Superior temporal gyrus (tissue), 1 donor: ENCODE data around the gene HYDIN.

Experiments
- DNase-seq: peaks from one replicate; pipeline ENCODE4 v3.0.0-alpha.2; 2016; ENCODE audit errors: extremely low spot score

HYDIN gene

DNA sequence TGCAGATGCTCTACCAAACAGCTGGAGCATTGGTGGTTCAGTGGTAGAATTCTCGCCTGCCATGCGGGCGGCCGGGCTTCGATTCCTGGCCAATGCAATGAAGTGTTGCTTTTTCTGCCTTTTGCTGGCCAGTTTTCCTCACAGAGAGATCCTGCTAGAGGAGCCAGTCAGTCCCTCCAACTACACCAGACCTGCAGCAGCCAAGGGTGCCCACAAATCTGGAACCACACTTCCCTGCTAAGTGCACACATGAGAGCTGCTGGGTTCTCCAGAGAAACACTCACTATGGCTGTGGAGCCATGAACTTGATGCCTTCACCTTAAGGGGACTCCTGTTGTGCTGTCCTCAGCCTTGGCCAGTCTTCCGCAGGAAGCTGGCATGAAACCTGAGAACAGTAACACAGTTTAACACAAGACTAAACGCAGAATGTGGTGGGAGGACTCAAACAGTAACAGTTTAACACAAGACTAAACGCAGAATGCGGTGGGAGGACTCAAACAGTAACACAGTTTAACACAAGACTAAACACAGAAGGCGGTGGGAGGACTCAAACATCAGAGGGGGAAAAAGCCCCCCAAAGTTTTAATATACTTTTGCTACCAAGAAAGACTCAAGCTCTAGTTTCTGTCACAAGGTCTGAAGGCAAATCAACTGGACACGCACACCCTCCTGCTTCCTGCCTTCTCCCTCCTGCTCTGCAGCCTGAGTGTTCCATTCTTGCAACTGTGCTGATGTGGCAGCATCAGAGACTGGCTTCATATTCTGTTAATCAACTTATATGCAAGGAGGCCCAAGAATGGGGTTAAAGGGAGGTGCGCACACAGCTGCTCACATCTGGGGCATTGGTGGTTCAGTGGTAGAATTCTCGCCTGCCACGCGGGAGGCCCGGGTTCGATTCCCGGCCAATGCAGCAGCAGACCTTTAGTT lies 441.6 kb downstream of the HYDIN start:
- DNase-seq = peak; percentile 32

DNA sequence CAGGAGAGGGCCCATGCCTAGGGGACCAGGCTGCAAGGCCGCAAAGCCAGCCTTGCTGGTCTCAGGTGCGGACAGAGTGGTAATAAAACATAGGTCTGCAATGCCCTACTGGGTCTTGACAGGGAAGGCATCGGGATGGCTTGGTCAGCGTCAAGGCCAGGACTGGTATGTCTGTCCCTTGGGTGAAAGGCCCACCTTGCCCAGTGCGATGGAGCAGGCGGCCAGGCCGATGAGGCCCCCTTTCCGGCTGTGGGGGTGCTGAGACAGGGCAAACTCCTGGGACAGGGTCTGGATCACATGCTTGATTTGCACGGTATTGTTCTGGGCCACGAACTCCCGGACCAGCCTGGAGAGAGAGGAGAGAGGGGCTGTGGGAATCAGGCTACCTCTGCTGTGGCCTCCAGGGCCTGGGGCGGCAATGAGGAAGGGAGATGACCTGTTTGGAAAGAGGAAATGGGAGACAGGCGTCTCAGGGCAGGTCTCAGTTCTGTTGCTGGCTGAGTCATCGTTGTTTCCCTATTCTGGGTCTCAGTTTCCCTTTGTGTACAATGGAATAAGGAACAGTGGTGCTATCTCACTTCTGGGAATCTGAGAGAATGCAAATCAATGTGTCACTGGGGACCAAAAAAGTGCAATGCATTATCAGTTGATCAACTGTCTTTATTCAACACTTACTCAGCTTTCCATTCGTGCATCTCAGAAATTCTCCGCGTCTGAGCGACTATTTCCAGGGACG lies 444.3 kb downstream of the HYDIN start:
- no peak for DNase-seq

DNA sequence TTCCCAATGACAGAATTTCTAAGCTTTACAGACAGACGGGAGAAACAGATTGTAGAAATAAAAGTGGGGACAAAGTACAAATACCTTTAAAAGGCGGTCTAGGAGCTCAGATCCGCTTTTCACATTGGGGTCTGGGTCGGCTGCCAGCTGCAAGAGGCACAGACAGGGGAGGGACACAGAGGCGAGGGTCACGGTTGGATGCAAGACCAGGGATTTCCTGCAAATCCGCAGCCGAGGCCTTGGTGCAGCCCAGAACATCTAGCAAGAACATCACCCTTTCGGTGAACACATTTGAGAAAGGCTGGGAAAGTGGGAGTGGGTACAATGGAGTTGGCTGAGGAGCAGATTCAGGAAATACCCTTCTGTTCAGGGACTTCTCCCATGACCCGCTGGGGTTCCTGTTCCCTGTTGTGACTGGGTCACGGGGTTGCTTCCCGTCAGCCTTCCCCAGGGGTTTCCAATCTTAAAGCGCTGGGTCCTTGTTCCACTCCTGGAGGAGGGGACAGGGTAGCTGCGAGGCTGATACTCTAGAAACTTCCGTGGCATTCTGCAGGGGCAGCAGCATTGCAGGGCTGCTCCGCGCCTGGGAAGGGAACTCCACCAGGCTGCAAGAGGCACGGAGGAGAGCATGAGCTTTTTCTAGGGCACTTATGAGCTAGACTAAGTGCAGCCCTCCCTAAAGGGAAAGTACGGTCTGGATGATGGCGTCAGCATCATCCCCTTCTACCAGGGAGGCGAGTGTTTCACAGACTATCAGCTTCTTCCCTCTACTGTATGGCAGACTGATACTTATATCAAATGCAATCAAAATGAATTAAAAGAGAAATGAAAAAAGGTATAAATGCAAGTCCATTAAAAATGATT lies 445.6 kb downstream of the HYDIN start:
- no peak for DNase-seq

DNA sequence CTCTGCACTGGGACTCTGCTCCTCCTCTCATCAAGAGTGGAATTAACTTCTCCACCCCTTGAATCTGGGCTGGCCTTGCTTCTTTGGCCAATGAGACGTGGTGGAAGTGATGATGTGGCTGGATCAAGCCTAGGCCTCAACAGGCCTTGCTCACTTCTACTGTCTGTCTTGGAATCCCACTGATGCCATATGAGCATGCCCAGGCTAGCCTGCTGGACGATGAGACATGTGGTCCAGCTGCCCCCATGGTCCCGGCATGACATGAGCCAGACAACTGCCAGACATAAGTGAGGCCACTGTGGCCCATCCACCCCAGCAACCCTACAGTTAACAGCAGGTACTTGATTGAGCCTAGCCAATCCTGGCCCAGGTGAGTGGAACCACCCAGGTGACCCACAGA lies 448.3 kb downstream of the HYDIN start:
- DNase-seq = no peak

DNA sequence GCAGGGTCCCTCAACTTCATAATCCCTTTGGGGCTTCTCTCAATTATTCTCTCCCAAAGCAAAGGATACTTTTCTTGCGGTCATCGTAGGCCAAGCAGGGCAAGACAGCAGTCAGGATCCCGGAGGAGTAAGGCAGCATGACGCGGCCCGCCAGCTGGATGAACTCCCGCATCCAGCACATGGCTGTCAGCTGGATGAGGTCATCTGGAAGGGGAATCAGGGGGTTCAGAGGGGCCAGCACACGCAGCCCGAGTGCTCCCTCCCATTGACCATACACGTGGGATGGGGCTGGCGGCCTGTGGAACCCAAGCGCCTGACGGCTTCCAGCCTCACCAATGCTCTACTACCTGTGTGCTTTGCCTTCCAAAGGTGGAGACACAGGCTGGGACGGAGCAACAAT lies 448.7 kb downstream of the HYDIN start:
- no peak for DNase-seq

DNA sequence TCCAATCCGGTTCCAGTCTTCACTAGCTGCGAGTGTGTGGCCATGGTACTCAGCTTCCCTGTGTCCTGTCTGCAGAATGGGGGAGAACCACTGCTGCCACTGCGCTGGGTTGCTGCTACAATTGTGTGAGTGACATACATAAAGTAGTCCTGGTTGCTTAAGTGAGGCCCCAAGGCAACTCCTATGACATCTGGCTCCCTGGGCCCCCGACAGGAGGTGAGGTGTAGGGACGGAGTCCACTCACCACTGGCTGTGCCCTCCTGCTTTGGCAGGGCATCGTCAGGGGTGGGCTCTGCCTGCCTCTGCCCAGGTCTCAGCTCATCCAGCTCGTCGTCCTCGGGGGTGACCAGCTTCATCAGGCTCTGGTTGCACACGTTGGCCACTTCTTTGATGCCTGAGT lies 450.0 kb downstream of the HYDIN start:
- no peak for DNase-seq

DNA sequence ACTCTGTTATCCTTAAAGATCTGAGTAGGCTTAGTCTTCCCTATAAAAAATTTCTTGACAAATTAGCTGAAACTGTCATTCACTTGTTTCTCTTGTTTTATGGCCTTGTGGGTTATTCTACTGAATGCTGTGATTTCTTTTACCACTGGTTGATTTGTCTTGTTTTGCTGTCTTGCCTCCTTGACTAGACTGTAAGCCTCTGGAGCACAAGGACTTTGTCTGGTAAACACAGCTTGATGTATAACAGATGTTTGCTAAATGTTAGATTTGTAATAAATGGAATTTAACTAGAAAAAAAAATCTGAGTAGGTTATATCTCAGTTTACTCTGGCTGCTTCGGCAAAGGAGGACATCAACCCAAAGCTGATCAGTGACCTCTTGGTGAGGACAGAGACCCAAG lies 451.2 kb downstream of the HYDIN start:
- DNase-seq = no peak

DNA sequence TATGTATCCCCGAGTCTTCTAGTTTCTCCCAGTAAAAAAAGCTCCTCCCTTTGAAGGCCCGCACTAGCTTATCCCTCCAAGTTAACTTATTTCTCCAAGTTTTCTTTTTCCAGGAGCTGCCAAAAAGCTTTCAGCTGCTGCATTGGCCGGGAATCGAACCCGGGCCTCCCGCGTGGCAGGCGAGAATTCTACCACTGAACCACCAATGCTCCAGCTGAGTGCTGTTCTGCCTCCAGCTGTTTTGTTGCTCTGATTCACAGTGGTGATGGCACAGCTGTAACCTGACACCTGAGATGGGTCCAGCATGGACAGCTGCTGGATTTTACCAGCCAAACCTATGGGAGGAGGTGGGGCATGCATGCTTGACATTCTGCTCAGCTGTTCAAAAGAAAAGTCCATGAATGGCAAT lies 451.6 kb downstream of the HYDIN start:
- peak; percentile 42 for DNase-seq

DNA sequence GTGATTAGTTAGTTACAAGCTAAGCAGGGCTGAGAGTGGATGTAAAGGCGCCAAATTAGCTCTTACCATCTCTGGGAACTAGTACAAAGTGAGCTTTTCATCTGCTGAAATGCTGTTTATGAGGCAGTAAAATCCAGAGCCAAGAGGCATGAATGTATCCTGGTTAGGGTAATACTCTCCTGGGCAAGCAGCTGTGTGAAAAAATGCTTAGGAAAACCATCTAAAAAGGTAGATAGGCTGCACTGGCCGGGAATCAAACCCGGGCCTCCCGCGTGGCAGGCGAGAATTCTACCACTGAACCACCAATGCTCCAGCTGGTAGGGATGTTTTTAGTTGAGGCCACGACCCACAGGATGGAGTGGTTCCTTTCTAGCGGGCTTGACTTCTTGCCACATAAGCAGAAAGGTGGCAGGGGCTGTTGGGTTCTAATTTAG lies 452.5 kb downstream of the HYDIN start:
- no peak for DNase-seq

DNA sequence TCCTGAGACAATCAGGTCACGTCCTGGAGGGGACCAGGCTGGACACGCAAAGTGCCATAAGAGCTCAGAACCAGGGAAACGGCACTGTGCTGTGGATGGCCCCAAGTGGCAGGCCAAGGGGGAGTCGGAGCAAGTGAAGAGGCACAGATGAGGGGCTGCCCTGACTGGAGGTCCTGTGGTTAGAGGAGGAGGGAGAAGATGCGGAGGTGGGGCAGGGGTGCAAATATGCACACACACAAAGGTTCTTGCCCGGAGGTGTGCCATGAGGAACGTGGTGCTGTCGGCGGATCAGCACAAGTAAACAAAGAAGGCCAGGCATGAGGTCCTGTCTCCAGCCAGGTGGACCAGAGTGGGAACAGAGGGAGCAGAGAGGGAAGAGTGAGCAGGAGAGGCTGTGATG lies 453.0 kb downstream of the HYDIN start:
- DNase-seq = no peak

DNA sequence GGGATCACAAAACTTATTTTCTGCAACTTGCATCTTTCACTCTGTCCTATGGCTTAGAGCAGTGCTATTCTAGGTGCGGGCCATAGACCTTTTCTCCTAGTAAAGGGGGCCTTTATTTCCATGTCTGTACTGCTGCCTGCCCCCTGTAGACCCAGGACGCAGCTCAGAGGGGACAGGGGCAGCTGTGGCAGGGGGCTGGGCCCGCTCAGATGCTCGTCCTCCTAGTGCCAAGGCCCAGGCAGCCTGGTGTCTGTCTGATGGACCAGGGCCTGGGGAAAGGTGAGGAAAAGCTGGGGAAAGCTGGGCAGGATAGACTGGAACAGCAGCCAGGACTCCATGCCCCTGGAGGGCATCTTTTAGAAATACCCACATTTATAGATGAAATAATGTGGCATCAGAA lies 455.1 kb downstream of the HYDIN start:
- DNase-seq = no peak

DNA sequence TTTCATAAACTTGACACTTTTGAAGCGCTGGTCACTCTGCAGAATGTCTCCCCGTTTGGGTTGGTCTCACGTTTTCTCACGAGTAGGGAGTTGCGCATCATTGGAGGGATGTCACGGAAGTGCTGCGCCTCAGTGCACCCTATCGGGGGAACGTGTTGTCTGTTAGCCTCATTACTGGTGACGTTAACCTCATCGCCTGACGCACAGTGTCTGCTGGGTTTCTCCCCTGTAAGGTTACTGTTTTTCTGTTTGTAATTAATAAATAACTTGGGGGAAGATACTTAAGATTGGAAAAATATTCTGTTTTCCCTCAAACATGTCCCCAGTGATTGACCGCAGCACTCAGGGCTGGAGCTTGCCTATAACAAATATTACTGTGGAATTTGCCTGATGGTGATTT lies 456.3 kb downstream of the HYDIN start:
- no peak for DNase-seq

DNA sequence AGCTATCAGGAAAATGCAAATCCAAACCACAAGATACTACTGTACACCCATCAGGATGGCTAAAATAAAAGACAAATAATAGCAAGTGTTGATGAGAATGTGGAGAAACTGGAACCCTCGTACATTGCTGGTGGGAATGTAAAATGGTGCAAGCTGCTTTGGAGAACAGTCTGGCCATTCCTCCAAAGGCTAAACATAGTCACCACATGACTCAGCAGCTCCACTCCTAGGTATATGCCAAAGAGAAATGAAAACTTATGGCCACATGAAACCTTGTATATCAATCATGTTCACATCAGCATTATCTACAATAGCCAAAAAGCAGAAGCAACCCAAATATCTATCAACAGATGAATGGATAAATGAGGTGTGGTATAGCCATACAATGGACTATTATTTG lies 458.0 kb downstream of the HYDIN start:
- no peak for DNase-seq

DNA sequence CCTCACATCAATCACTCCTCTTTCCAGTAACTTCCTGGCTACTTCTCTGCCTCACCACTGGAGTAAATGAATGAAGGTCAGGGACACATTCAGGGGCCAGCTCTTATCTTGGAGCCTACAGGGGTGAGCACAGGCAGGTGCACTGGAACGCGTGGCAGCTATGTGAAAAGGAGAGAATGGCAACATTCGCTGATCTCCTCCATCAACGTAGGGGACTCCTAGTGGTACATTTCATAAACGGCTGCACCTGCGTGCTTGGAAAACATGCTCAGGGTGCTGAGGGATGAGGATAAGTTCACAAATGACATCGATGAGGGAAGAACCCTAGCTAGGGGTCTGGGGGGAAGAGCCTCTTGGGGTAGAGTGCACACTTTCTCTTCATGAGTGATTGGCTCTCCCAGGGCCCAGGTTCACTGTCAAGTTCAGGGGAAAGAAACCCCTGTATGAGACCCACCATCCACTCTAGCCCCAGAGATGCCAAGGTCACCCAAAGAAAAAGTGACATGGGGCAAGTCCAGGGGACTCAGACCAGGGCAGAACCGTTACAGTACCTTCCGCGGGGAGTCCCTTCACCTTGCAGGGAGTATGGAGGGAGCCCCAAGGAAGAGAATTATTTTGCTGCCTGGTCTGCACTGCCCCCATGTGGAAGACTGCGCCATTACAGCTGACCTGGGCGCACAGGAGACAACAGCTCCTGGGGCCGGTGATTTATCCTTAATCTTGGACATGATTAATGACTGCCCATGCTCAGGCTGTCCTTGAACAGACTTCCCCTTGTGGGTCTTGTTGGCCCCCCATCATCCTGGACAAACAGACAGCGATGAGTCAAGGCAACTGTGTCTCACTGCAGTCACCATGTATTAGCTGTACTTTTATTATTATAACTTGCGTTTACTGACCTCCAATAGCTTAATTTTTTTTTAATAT lies 459.6 kb downstream of the HYDIN start:
- peak; percentile 79 for DNase-seq

DNA sequence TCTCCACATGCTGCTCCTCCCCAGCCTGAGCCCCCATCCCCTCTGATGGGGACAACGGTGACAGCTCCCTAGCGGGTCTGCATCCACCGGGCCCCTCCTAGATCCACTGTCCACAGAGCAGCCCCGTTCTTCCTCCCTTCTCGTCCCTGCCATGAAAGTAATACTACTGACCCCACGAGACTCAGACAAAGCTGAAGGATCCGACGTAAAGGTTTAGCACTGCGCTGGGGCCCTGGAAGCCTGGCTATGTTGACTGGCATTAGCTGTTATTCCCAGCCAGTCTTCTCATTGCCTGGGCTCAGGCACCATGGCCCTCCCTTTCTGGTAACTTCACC lies 460.3 kb downstream of the HYDIN start:
- DNase-seq = no peak

DNA sequence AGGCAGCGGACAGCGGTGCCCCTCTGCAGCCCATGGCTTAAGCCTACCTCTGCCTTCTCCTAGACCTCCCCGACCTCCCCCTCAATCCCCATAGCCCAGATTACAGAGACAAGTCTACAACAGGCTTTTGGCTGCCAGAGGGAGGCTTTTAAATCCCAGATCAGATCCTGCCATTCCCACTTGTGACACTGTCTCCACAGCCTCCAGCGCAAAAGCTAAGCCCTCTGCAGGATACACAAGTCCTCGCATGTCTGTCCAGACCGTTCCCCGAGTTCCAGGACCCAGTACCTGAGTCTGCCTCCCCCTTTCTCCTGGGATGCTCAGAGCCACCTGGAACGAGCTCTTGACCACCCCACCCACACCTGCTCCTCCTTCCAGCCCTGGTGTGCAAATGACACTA lies 460.8 kb downstream of the HYDIN start:
- no peak for DNase-seq

DNA sequence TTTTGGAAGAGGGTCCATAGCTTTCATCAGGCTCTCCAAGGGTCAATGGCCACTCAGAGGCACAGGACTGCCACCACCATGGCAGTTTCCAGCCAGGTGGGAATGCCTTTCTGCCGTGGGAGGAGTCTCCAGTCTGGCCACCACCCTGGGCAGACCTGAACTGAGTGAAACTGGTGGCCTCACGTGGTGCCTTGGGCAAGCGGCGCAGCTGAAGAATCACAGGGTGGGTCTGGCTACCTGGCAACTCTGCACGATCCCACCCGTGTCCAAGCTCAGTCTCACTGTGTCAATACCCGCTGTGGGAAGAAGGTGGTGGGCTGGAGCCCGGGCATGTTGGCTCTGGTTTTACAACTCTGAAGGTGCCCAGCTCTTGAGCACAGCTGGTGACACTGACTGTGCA lies 461.4 kb downstream of the HYDIN start:
- DNase-seq = no peak

DNA sequence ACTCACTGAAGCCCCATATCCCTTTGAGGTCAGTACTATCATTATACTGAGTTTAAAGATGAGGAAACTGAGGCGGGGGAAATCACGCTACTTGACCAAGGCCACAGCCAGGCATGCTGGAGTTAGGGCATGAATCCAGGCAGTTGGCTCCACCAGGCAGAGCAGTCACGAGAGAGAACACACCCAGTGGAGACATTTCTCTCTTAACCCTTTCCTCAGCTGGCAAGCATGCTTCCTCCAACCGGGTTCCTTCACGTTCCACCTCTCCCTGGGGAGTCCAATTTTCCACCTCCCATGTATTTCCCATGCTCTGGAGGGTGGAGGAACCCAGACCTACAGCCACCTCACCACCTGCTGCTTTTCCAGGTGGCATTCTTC lies 462.3 kb downstream of the HYDIN start:
- no peak for DNase-seq

DNA sequence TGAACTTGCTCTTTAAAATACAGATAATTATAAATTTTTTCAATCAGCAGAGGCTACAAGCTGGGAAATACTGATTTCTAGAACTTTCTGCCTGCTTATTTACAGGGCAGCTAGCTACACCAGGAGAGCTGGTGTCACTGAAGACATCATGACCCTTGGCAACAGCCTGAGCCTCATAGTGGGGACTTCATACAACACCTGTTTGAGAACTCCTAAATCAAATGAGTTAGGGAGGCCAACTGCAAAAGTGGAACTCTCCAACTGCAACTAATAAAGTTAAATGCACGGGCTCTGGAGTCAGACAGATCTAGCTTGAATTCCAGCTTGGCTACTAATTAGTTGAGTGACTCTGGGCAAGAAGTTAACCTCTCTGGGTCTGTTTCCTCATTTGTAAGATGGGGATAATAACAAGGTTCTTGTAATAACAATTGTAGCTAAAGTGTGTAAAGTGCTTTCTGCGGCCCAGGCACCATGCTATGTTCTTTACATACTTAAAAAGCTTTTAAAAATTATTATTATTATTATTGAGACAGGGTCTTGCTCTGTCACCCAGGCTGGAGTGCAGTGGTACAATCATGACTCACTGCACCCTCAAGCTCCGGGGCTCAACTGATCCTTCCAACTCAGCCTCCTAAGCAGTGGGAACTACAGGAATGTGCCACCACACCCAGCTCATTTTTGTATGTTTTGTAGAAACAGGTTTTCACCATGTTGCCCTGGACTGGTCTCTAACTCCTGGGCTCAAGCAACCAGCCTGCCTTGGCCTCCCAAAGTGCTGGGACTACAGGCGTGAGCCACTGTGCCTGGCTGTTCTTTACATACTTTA lies 462.9 kb downstream of the HYDIN start:
- no peak for DNase-seq

DNA sequence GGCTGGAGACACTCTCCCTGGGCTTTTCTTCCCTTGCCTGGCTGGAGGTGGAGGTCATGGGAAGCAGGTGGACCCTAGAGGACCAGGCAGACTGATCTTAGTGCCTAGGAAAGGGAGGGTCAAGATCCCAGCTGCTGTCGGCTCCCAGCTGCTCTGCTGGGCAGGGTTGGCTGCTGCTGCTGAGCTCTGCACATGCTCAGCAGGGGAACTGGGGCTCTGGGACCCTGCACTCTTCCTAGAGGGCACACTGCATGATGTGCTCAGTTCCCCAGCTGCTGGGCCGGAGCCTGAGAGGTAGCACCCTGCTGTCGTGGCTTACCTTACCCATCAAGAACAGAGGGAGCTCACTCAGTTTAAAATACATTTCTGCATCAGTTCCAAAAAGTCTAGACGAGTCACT lies 463.9 kb downstream of the HYDIN start:
- DNase-seq = no peak
